Stimulated activated CD8-positive, alpha-beta memory T cell treated with anti-CD3 and anti-CD28 coated beads, Interleukin-4, amount 100 ng/mL, for 48 hours (primary cell): ENCODE measurements around the gene EFCAB11.

Source experiments
- DNase-seq: peaks from one replicate; pipeline ENCODE4 v3.0.0-alpha.2; 2020

Gene EFCAB11

DNA sequence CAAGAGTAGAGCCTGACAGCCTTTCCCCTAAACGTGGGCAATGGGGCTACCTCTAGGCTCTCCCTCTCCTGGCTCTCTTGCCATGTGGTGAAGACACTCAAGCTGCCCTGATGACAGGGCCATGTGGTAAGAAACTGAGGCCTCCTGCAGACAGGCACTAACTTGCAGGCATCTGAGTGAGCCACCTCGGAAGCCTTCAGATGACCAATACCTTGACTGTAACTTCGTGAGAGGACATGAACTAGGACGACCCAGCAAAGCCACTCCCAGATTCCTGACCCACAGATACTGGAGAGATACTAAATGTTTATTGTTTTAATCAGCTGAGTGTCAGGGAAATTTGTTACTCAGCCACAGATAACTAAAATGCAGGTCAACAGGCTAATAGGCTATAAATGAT, 96.4 kb downstream of the EFCAB11 start:
- DNase-seq, result no peak

- DNase-seq, result no peak
Measured at GRCh38 chr14:89856871-89857345, 97.6 kb downstream of the EFCAB11 start.

DNA sequence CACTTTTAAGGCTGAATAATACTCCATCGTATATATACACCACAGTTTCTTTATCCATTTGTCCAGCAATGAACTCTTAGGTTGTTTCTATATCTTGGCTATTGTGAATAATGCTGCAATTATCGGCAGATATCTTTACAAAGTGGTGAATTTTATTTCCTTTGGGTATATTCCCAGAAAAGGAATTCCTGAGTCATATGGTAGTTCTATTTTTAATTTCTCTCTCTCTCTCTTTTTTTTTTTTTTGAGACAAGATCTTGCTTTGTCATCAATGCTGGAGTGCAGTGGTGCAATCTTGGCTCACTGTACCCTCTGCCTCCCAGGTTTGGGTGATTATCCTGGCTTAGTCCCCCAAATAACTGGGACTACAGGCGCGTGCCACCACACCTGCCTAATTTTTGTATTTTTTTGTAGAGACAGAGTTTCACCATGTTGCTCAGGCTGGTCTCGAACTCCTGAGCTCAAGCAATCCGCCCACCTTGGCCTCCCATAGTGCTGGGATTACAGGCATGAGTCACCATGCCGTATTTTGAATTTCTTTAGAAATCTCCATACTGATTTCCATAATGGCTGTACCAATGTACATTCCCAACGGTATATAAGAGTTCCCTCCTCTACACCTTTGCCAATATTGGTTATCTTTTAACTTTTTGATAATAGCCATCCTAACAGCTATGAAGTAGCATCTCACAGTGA, 98.4 kb downstream of the EFCAB11 start:
- DNase-seq, result no peak

- no peak for DNase-seq
Measured at GRCh38 chr14:89853936-89854693, 100.4 kb downstream of the EFCAB11 start.

- no peak for DNase-seq
Measured at GRCh38 chr14:89851106-89851505, 103.4 kb downstream of the EFCAB11 start.

GRCh38 chr14:89849931-89850330, 104.6 kb downstream of the EFCAB11 start:
- DNase-seq, result no peak

GRCh38 chr14:89848165-89848564, 106.4 kb downstream of the EFCAB11 start:
- DNase-seq, result no peak

DNA sequence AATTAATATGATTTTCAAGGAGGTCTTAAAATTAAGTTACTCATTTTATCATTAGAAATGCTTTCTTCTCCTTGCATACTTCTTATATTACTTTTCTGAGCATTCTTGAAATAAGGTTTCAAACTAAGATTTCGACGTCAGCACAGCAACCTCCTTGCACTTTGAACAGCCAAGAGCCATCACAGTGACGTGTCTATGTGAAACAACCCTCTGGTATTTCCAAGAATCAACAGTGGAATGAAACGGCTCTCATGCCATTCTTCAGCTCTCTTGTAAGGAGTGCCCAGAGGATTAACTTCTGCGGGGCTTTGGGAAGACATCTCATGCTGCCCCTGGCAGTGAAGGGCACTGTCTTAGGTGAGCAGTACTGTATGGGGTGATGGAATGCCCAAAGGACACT, 109.2 kb downstream of the EFCAB11 start:
- no peak for DNase-seq

DNA sequence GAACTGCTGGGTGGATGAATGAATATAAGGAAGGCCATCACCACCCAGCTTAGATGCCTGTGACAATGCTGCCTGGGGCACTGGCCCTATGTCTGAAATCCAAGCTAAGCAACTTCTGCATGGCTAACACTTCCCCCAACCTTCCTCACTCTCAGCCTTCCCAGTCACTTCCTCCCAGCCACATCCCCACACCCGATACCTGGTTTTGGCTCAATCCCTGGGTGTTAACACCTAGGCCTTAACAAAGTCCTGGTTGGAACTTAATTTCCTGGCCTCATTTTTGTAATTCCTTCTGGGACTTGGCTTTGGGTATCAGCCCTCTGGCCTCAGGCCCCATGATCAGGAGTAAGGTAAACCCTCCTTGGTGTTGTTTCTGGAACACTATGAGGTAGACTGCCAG, 110.0 kb downstream of the EFCAB11 start:
- DNase-seq, result no peak

- no peak for DNase-seq
Measured at GRCh38 chr14:89842837-89843236, 111.7 kb downstream of the EFCAB11 start.

GRCh38 chr14:89841851-89842250, 112.7 kb downstream of the EFCAB11 start:
- no peak for DNase-seq

GRCh38 chr14:89836830-89837469, 117.6 kb downstream of the EFCAB11 start:
- DNase-seq, result no peak

GRCh38 chr14:89833661-89834060, 120.9 kb downstream of the EFCAB11 start:
- DNase-seq, result no peak

DNA sequence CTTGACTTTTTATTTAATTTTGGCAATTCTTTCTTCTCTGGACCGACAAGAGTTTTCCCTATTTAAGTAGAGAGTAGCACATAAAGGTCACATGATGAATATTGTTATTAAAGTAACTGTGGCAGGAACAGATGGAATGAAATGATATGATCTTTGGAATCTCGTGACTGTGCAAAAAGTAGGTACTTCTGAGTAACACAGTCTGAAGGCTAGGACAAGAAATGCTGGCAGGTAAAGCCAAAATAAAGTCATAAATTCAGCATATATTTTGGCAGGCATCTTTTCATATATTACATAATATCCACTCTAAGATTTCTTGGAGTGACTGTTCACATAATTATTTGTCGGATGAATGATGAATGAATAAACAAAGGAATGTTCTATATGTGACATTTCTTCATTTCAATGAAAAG, 121.4 kb downstream of the EFCAB11 start:
- no peak for DNase-seq

DNA sequence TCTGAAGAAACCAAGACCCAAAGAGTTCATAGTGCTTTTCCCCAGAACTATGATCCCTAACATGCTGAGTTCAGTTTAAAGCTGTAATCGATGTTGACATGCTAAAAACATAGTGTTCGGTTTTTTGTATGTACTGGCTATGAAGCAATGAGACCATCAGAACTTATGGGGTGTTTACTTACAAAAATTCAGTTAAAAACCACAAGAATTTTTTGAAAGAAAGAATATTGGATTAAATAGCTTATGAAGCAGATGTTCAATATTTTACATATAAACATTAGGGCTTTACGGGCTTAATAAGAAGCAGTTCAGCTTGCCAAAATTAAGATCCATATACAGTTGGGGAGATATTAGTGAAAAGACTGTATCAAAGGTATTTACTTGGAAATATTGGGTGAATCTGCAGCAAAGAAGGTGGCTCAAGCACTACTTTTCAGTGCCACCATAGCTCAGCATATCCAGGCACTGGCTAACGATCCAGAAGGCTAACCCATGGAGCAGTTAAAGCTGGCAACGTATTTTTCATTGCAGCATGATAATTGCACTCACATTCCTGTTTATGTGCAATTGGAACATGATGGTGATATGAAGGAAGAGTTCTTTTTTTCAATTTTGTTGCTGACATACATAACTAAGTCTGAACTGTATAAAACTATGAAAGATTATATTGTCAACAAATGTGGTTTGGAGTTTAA, 125.9 kb downstream of the EFCAB11 start:
- no peak for DNase-seq

GRCh38 chr14:89827265-89827664, 127.3 kb downstream of the EFCAB11 start:
- no peak for DNase-seq

DNA sequence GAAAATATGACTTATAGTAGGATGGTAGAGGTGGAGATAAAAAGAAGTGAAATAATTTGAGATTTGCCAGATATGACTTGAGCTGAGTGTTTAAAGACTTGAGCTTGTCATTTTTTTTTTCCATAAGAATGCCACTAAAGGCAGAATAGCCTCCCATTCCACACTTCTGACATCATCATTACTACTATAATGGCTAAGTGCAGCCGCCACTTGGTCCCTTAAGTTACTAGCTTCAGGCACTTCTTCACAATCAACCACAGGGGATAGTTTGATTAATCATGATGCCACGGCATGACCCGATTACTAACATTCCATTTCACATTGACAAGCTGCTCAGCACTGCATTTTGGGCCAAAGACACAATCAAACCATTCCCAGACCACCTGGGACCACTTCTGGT, 127.9 kb downstream of the EFCAB11 start:
- DNase-seq, result no peak

- no peak for DNase-seq
Measured at GRCh38 chr14:89823743-89824142, 130.8 kb downstream of the EFCAB11 start.

GRCh38 chr14:89814126-89814525, 140.4 kb downstream of the EFCAB11 start:
- no peak for DNase-seq

DNA sequence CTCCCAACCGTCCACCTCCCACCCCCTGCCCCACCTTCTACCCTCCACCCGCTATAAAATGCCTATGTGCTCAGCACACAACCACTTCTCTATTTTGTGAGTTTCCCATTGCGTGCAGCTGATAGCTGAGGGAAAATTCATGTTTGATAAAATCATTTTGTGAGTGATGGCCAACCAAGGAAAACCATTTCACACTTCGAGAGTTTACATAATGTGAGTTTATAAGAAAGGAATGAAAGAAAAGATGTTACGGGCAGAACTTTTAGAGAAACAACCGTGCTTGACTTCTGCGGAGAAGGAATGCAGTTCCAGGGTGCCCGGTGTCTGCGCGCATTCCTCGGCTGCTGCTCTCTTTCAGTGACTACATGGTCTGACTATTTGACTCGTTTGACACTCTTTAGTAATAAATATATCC, 140.9 kb downstream of the EFCAB11 start:
- no peak for DNase-seq

DNA sequence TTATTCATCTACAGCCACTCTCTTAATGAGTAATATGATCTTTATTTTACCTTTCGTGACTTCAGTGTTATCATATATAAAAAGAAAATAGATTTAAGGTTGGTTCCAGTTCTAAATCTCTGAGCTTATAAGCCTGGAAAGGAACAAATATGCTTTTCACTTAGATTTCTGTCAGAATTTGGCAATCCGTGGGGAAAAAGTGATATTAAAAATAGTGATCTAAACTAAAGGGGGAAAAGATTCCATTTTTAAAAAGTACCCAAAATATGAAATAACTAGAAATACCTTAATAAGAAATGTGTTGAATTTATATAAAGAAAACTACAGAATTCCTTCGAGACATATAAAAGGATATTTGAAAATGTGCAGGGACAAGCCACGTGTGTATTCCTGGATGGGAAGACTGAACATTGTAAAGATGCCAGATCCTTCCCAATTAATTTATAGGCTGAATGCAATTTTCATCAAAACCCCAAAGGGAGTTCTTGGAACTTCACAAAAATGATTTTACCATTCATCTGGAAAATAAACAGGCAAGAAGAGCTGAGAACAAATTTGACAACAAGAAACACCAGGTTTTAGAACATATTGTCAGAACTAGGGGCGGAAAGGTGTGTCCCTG, 142.5 kb downstream of the EFCAB11 start:
- DNase-seq, result no peak

GRCh38 chr14:89810101-89810500, 144.4 kb downstream of the EFCAB11 start:
- no peak for DNase-seq

DNA sequence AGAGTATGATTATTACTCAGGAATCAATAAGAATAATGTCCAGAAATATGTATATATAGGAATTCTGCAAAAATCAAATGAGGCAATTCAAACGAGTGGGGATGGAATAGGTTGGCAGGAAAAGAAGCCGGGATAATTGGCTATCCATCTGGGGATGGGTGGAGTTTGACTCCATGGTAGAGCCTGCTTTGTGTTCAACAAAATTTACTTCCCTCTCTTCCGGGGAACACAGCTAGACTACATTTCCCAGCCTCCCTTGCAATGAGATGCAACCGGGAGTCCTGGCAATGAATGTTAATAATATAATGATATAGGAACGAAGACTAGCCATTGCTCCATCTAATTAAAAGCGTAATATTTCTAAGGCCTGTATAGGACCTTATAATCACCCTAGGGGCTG, 146.6 kb downstream of the EFCAB11 start:
- no peak for DNase-seq
